ENCODE results near the gene ZEB2.

ZEB2 gene

DNA sequence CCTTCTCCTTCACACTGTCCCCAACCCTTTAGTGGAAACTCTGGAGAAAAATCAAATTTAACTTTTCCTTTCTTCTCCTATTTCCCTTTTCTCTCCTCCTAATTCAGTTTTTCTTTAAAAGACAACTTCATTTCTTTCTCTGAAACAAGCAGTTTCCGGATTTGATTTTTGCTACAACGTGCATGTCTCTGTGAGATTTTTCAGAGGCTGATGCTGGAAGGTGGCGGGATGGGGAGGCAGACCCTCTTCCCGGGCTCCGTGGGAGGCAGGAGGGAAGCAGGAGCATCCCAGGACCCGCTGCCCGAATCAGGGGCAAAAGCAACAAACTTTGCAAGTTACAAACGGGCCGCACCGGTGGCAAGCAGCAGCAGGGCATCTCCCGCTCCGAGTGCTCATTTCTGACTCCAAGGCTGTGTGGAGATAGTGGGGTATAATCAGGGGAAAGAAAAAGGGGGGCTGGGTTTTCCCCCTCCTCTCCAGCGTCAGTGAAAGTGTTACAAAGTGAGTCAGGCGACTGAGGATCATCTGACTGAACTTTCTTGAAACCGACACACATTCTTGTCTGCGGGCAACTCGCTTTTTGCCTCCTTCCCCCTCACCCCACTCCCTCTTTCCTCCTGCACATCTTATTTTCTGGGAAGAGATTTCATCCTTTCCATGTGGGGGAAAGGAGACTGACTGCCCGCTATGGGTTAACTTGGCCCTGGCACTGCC is 6.4 kb downstream of the ZEB2 start:
- DNase-seq (ENCODE audit: low read depth, low spot score), result no peak

- no peak for DNase-seq (ENCODE audit: low read depth, low spot score)
Measured at GRCh38 chr2:144512891-144513351, 7.0 kb downstream of the ZEB2 start.

- no peak for DNase-seq (ENCODE audit: low read depth, low spot score)
Measured at GRCh38 chr2:144512470-144512869, 7.4 kb downstream of the ZEB2 start.

- no peak for DNase-seq (ENCODE audit: low read depth, low spot score)
Measured at GRCh38 chr2:144511937-144512336, 8.0 kb downstream of the ZEB2 start.

DNA sequence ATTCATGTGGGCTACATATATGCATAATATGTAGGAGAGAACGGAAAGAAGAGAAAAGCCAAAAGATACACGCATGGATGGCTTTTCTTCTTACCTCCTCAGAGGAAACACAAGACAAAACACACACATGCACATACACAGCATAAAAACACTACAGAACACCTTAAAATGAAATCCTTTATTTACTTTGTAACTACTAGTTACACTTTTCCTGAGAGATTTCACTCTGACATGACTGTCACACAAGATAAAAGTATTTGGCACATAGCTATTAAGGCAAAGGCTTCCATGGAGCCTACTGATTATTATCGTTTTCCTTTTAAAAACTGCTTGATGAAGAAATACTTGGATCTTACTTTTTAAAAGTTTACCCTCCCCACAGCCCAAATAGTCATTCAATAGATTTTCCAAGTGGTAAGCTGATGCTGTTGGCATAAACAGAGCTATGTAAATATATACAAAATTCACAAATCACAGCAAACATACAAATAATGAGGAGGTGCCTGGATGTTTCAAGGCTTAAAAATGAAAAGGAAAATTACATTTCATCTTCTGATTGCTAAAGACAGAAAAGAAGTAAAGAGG is 8.6 kb downstream of the ZEB2 start:
- DNase-seq (ENCODE audit: low read depth, low spot score), result no peak

DNA sequence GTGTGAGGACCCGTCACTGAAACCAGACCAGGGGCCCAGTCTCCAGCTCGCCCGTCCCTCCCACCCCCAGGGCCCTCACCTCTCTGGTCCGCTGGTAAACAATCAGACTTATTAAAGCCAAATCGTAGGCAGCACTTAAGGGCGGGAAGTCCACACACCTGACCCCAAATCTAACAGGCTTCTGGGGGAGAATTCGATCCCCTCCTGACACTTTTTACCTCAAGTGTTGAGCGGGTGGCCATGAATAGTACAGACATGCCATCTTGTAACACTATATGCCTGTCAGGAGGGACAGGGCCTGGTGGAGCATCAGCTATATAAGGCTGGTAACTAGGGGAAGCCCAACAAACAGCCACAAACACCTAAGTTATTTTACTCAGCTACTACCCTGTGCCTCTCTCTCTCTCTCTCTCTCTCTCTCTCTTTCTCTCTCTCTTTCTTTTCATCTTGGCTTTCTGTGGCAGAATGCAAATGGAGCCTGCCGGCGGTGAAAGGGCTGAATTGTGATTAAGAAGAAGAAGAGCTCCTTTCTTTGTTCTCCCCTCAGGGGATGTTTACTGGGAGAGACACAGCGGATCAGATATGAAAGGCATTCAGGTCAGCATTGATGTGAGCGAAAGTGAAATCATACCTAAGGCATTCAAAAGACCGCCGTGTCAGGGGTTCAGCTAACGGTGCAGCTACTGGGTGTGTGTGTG is 9.5 kb downstream of the ZEB2 start:
- no peak for DNase-seq (ENCODE audit: low read depth, low spot score)

GRCh38 chr2:144509879-144510221 is 10.1 kb downstream of the ZEB2 start:
- no peak for DNase-seq (ENCODE audit: low read depth, low spot score)

DNA sequence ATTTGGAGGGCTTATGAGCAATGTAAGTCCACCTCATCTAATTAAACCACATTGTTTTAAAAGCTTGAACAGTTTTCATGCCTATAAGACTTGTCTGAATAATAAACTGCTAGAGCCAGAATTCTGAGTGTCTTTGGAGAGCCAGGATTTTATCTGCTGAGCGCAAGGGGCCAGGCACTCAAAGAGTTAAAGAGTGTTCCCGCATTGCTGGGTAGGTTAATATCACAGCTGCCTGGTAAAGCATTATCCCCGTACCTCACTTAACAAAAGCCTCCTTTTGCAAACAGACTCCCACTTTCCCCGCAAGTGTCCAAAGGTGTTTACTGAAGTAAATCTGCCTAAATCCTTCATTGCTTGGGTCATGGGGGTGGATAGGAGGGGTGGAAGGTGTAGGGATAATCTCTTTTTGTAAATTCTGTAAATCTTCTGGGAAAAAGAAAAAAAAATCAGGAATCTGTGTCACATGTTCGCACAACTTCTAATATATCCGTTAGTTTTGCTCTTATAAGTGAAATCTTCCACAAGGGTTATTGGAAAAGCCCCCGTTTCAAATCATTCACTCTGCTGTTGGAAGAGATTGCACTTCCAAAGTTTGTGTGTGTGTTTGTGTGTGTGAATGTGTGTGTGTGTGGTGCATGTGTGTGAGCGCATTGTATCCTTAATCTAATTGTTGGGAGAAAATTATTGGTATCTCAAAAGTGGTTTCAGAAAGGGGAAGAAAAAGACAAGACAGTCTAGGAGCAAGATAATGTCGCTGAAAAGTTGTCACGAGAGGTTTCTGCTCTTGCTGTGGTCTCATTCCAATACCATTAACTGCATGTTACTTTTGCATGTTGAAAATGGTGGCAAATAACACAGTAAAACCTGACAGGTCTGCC is 10.7 kb downstream of the ZEB2 start:
- DNase-seq (ENCODE audit: low read depth, low spot score), result no peak

DNA sequence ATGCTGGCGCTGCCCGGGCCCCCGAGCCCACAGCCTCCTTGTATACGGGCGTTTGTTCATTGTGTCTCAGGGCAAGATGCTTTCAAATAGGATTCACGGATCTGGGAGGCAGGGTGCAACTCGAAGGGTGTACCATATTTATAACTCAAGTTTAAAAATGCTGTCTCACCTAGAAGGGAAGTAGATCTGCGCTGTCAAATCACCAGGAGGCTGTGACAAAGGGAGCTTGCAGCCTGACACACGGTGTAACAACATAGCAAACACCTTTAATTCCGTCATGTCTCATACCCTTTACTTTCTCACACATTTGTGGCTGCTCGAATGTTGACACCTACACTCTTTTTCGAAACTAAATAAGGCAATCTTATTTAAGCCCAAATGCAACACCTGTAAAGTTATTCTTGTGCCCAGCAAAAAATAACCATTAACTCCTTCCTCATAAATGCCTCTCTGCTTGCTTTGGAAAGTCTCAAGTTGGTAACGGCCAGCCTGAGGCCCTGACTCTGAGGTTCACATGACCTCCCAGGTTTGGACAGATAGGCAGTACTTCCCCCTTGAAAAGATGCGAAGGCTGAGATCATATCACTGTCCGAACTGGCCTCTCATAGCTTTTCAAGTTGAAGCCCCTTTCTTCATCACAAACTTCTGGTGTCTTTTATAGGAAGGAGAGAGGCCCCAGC is 11.6 kb downstream of the ZEB2 start:
- no peak for DNase-seq (ENCODE audit: low read depth, low spot score)

DNA sequence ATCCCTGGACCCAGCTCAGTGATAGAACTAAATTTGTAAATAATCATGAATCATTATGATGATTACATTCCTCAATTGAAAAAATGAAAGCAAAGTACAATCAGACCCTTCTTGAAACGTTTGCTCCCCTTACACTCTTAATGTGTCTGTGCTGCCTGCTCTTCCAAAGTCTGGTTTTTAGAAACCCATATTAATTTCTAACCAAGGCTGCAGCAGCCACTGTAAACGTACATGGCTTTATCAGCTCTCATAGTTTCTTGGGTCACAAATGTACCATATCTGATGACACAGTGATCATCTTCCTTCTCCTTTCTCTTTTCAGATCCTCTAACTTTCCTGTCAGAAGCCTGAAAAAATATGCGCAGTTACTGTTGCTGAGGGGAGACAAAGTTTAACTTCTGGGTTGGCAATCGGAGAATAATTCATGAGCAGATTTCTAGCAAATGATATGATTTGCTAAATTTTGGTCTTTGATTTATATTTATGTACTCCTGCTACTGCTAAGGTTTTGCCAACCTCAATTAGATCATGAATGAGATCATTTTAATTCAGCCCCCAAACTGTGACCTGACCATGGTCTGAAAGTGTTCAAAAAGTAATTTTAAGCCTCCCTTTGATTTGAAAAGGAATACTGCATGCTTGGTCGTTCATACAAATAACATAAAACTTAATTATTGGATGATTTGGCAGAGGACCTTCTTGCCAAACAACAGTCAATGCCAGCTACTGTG is 12.3 kb downstream of the ZEB2 start:
- no peak for DNase-seq (ENCODE audit: low read depth, low spot score)

- no peak for DNase-seq (ENCODE audit: low read depth, low spot score)
Measured at GRCh38 chr2:144505245-144505831, 14.6 kb downstream of the ZEB2 start.

DNA sequence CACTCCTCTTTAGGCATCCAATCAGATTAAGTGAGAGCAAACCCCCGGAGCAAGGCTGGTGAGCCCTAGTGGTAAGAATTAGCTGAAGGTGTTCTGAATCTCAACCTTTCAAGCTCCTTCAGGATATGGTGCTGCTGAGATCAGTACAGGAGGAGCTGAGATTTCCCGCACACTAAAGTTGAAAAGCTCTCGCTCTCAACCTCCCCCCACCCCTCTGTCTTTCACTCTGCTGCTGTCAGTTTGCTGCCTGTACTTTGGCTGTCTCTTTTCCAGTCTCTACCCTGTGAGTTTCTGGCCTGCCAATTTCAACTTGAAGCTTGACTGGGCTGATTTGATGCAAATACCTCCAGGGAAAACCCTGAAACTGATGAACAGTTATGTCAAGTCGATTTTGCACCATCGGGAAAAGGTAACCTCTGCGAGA is 15.7 kb downstream of the ZEB2 start:
- no peak for DNase-seq (ENCODE audit: low read depth, low spot score)

GRCh38 chr2:144503242-144503641 is 16.7 kb downstream of the ZEB2 start:
- DNase-seq (ENCODE audit: low read depth, low spot score), result no peak

DNA sequence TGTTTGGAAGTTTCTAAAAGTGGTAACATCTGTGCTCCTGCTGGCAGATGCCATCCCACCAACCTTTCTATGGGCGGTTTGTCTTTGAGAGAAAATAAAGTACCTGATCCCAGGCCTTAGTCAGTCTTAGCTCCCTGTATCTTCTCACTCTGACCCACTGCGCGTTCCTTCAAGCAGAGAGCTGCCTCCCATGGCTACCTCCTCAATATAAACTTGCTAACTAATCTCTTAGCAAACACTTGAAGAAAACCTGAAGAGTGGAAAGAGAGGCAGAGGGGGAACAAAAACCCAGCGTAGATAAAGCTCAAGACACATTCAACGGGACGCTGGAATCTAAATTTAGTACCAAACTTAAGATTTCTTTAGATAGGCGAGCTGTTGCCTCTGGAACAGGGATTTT is 17.6 kb downstream of the ZEB2 start:
- DNase-seq (ENCODE audit: low read depth, low spot score), result no peak

GRCh38 chr2:144501627-144502026 is 18.3 kb downstream of the ZEB2 start:
- no peak for DNase-seq (ENCODE audit: low read depth, low spot score)

DNA sequence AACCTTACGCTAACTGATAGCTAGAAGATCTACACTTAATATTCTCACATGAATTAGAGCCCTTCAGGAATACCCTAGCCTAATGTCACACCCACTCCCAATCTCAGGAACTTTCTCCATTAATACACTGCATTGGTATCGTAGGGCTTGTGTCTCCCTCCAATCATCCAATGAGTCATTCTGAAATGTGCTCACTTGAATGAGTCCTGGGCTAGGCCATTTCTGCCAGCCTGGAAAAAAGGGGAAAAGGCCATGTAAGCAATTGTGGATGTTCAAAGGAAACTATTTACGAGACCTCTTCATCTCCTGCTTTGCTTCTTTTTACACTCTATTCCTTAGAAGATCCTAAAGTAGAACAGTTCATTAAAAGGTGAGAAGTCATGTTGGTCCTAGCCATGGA is 18.8 kb downstream of the ZEB2 start:
- no peak for DNase-seq (ENCODE audit: low read depth, low spot score)

- no peak for DNase-seq (ENCODE audit: low read depth, low spot score)
Measured at GRCh38 chr2:144500563-144500962, 19.4 kb downstream of the ZEB2 start.

DNA sequence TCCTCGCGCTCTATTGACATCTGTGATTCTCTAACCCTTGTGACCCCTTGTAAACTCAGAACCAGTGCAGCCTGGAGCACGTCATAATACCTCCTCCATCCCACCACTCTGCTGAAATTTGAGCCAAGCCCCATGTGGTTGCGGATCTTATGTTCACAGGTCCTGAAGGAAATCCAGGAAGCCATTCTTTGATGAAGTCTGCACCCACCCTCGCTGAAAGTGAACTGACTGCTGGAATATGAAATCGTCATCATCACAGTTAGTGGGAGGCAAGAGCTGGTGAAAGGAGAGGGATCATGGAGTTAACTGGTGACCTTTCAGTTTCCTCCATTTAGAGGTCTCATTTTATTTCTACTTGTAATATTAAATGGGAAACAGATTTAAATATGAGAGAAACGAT is 21.6 kb downstream of the ZEB2 start:
- no peak for DNase-seq (ENCODE audit: low read depth, low spot score)

- no peak for DNase-seq (ENCODE audit: low read depth, low spot score)
Measured at GRCh38 chr2:144496977-144497598, 22.8 kb downstream of the ZEB2 start.

Measured in iPS DF 19.7 (cell line).